A549 treated with GW870086 at 1 μM for 4 hours (cell line): Measurements from ENCODE around the gene RAMAC. TPM values are rescaled to one million over a fixed set of nuclear protein-coding genes. Genes with fewer than 3 reads are reported as not detected.

Experiments
- total RNA-seq: library from RNA; stranded (reverse); fragments of 200-300 nt; extraction: Qiagen RNA extraction; gene quantifications from 5 replicates; pipeline ENCODE4 v1.2.3, GENCODE V29; 2022; ENCODE audit warnings: low read depth

Gene RAMAC
- 41.8 to 55.1 TPM (median 42.8 TPM) in 5 replicates for total RNA-seq

GRCh38 chr15:82985688-82986441 is at the start of gene RAMAC:
RAMAC (plus strand) TSS chr15:82986210; CDS start chr15:82989019, 2,809 bp downstream.

GRCh38 chr15:82952158-82953081 is 33.6 kb upstream of the RAMAC start, which contains the start of gene HOMER2:
HOMER2 (minus strand) TSS chr15:82952720; CDS start chr15:82952535, 185 bp downstream.

GRCh38 chr15:83011271-83012075 is 25.5 kb downstream of the RAMAC start, which contains the start of gene C15orf40:
C15orf40 (minus strand) TSS chr15:83011639; CDS start chr15:83011607, 32 bp downstream.

Other genes with a start within 250 kb of the RAMAC start
- gene FSD2, start 180.1 kb upstream of the RAMAC start, total RNA-seq, result not detected in 5 replicates
- gene WHAMM, start 176.6 kb upstream of the RAMAC start, total RNA-seq, result 5.9 to 7.1 TPM (median 6.2 TPM) in 5 replicates
- 12.2 to 14.1 TPM (median 12.8 TPM) in 5 replicates for gene HOMER2, start 33.5 kb upstream of the RAMAC start, total RNA-seq
- gene C15orf40, start 25.4 kb downstream of the RAMAC start, total RNA-seq, result 42.0 to 49.8 TPM (median 42.9 TPM) in 5 replicates
- gene BTBD1, start 81.0 kb downstream of the RAMAC start, total RNA-seq, result 43.5 to 63.4 TPM (median 57.0 TPM) in 5 replicates
- 0.09 to 0.35 TPM (median 0.11 TPM) in 4 of 5 replicates, not detected in the other for gene TM6SF1, start 121.4 kb downstream of the RAMAC start, total RNA-seq
- gene HDGFL3, start 221.6 kb downstream of the RAMAC start, total RNA-seq, result 38.1 to 64.9 TPM (median 52.9 TPM) in 5 replicates